Measurements from ENCODE around the gene ST6GALNAC6. TPM values are rescaled to one million over a fixed set of nuclear protein-coding genes. Genes with fewer than 3 reads are reported as not detected.

ST6GALNAC6 gene
- total and polyA plus RNA-seq, 10 donors = 29.0 to 118 (median 71.6) TPM

DNA sequence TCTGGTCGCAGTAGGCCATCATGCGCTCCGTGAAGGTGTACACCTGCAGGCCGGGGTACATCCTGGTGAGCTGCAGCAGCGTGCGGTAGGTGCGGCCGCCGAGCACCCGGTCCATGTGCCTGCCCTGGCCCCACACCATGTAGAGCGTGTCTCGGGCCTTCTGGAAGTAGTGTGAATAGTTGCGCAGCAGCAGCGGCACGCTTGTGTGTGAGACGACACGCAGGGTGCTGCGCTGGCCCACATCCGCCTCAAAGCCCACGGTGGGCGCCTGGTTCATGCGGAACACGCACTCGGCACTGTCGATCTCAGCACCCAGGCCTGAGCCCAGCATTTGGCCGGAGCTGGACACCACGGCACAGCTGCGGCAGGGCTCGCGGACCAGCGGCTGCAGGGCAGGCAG is 12.9 kb upstream of the ST6GALNAC6 start:
- peaks cover 17 to 88% (median 60%) of the 10 kb centered on the region in 6 donors for H3K4me1 ChIP-seq
- no peaks in the 10 kb centered on the region for H3K27me3 ChIP-seq (replicated peaks in 1 of 7)
- TF ChIP-seq POLR2AphosphoS5 (IDR thresholded peaks at IDR 0.05) (peak in 2 of 3 donors; percentile 33 to 58), POLR2A (IDR thresholded peaks at IDR 0.05) (no peak)
- intact Hi-C loops (cut with DNase I; ENCODE audit: low total_unique reads) = no loop called here
- H3K36me3 ChIP-seq = peaks cover 3 to 79% (median 55%) of the 10 kb centered on the region in 6 donors
- peak overlapping the region in 4 of 8 donors; percentile 45 to 63 (median 61) for H3K27ac ChIP-seq
- H3K9me3 ChIP-seq = no peaks in the 10 kb centered on the region
- no peak overlapping the region for H3K4me3 ChIP-seq
- no peak for DNase-seq
- WGBS, 5 donors = 94 to 98% (median 96%) methylated on average over 22 to 31 of the region's 31 CpGs

DNA sequence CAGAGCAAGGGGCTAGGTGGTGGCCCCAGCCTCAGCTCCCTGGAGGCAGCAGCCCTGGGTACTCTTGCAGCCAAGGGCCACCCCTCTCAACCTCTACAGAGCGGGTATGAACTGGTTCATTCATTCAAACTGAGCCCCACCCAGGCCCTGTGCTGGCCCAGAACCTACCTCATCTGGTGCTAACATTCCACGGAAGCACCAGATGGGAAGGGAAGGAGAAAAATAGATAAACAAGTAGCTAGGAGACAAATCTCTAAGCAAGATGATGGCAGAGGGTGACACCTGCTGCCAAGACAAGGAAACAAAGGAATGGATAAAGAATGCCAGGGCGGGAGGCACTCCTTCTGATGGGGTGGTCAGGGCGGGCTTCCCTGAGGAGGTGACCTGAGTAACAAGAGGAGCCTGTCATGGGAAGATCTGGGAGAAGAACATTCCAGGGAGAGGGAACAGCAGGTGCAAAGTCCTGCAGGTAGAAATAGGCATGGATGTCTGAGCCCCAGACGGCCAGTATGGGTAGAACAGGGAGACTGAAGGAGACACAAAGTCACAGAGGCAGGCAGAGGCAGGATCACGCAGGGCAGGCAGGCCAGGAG is 11.3 kb upstream of the ST6GALNAC6 start:
- 62 to 79% (median 76%) methylated on average over 6 of the region's 6 CpGs for WGBS, 5 donors
- DNase-seq = no peak

DNA sequence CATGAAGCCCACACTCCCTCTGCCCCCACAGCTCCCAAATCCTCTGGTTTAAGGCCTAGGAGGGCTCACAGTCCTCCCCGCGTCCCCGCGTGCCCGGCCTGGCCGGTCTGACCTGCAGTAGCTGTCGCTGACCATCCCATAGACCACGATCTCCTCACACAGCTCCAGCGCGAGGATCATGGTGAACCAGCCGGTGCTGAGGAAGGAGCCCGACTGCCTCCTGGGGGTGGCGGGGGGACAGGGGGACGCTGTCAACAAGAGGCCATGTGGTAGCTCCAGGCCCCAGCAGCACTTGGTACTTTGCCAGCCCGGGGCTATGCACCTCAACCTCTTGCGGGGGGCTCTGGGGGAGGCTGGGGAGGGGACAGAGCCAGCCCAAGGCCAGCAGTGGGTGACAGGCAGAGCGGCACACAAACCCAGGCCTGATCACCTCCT is 10.5 kb upstream of the ST6GALNAC6 start:
- H3K9me3 ChIP-seq = no peaks in the 10 kb centered on the region
- TF ChIP-seq, protein P1, sequence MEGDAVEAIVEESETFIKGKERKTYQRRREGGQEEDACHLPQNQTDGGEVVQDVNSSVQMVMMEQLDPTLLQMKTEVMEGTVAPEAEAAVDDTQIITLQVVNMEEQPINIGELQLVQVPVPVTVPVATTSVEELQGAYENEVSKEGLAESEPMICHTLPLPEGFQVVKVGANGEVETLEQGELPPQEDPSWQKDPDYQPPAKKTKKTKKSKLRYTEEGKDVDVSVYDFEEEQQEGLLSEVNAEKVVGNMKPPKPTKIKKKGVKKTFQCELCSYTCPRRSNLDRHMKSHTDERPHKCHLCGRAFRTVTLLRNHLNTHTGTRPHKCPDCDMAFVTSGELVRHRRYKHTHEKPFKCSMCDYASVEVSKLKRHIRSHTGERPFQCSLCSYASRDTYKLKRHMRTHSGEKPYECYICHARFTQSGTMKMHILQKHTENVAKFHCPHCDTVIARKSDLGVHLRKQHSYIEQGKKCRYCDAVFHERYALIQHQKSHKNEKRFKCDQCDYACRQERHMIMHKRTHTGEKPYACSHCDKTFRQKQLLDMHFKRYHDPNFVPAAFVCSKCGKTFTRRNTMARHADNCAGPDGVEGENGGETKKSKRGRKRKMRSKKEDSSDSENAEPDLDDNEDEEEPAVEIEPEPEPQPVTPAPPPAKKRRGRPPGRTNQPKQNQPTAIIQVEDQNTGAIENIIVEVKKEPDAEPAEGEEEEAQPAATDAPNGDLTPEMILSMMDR (IDR thresholded peaks at IDR 0.05 in 8 of 11, conservative IDR thresholded peaks at IDR 0.05 in 3 of 11) = no peak
- TF ChIP-seq POLR2A (IDR thresholded peaks at IDR 0.05) (no peak), POLR2AphosphoS5 (IDR thresholded peaks at IDR 0.05) (peak in 1 of 3 donors; percentile 53)
- peak overlapping the region in 4 of 8 donors; percentile 9 to 63 (median 54) for H3K27ac ChIP-seq
- 87 to 92% (median 89%) methylated on average over 13 to 17 of the region's 17 CpGs for WGBS, 5 donors
- H3K27me3 ChIP-seq (replicated peaks in 1 of 7) = no peaks in the 10 kb centered on the region
- peaks cover 3 to 77% (median 55%) of the 10 kb centered on the region in 6 donors for H3K36me3 ChIP-seq
- peaks cover 26 to 90% (median 64%) of the 10 kb centered on the region in 6 donors for H3K4me1 ChIP-seq
- no peak for DNase-seq
- no peak overlapping the region for H3K4me3 ChIP-seq
- intact Hi-C loops (cut with DNase I; ENCODE audit: low total_unique reads) = no loop called here

More for the DNA sequence above, 11.3 kb upstream of the ST6GALNAC6 start:
- no peak overlapping the region for H3K4me3 ChIP-seq
- H3K4me1 ChIP-seq = peaks cover 25 to 90% (median 64%) of the 10 kb centered on the region in 6 donors
- intact Hi-C loops (cut with DNase I; ENCODE audit: low total_unique reads) = no loop called here
- H3K27me3 ChIP-seq (replicated peaks in 1 of 7) = no peaks in the 10 kb centered on the region
- TF ChIP-seq, protein P1 (IDR thresholded peaks at IDR 0.05 in 8 of 11, conservative IDR thresholded peaks at IDR 0.05 in 3 of 11) = peak in 2 of 11 experiments; percentile 20 to 26
- no peak for TF ChIP-seq POLR2A (IDR thresholded peaks at IDR 0.05)
- no peaks in the 10 kb centered on the region for H3K9me3 ChIP-seq
- peak overlapping the region in 6 of 8 donors; percentile 23 to 63 (median 52) for H3K27ac ChIP-seq
- H3K36me3 ChIP-seq = peaks cover 3 to 81% (median 55%) of the 10 kb centered on the region in 6 donors

DNA sequence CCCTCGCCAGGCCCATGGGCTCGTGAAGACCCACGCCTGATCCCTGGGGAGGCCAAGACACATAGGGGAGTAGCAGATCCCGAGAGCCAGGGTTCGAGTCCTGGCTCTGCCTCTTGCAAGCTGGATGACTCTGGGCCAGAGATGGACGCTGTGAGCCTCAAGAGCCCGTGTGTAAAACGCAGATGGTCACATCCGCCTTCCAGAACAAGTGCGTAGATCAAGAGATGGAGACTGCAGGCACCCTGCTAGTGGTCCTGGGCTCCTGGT is 9.2 kb upstream of the ST6GALNAC6 start:
- H3K4me1 ChIP-seq = peaks cover 39 to 90% (median 66%) of the 10 kb centered on the region in 6 donors
- H3K36me3 ChIP-seq = peaks cover 3 to 65% (median 52%) of the 10 kb centered on the region in 6 donors
- 96 to 97% (median 97%) methylated on average over 5 to 10 of the region's 10 CpGs for WGBS, 5 donors

More for the DNA sequence above, 9.2 kb upstream of the ST6GALNAC6 start:
- H3K9me3 ChIP-seq = no peaks in the 10 kb centered on the region
- H3K27me3 ChIP-seq (replicated peaks in 1 of 7) = no peaks in the 10 kb centered on the region
- peak overlapping the region in 4 of 8 donors; percentile 90 to 94 (median 91) for H3K27ac ChIP-seq
- intact Hi-C loops (cut with DNase I; ENCODE audit: low total_unique reads) = no loop called here
- TF ChIP-seq, protein P1 (IDR thresholded peaks at IDR 0.05 in 8 of 11, conservative IDR thresholded peaks at IDR 0.05 in 3 of 11) = no peak
- peak in 1 of 3 donors; percentile 8 for TF ChIP-seq POLR2AphosphoS5 (IDR thresholded peaks at IDR 0.05)
- DNase-seq = no peak
- no peak overlapping the region for H3K4me3 ChIP-seq

All from spleen (tissue), 11 donors.